ENCODE measurements around the gene RTF2. TPM values are rescaled to one million over a fixed set of nuclear protein-coding genes. Genes with fewer than 3 reads are reported as not detected.

RTF2 gene
- total RNA-seq, 1 donor: 60.1 TPM

DNA sequence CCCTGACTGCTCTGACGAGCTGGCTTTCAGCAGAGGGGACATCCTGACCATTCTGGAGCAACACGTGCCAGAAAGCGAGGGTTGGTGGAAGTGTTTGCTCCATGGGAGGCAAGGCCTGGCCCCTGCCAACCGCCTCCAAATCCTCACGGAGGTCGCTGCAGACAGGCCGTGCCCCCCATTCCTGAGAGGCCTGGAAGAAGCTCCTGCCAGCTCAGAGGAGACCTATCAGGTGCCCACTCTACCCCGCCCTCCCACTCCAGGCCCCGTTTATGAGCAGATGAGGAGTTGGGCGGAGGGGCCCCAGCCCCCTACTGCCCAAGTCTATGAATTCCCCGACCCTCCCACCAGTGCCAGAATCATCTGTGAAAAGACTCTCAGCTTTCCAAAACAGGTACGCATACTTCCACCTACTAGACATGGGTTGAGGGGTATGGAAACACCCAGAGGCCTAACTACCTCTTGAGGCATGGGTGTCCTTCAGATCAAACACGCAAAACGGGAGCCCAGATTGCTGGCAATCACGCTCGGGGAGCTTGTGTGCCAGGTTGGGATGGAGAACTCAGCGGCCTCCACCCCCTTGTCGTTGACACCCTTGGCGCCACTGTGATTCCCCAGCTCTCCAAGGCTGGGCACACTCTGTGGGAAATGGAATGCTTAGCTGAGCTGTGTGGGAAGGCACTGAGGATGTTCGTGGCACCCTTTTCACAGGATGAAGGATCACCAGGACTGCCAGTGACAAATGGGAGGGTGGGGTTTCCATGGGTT lies 31.0 kb upstream of the RTF2 start:
- DNase-seq (ENCODE audit: low read depth in 2 of 3, low spot score in 2 of 3): no peak

DNA sequence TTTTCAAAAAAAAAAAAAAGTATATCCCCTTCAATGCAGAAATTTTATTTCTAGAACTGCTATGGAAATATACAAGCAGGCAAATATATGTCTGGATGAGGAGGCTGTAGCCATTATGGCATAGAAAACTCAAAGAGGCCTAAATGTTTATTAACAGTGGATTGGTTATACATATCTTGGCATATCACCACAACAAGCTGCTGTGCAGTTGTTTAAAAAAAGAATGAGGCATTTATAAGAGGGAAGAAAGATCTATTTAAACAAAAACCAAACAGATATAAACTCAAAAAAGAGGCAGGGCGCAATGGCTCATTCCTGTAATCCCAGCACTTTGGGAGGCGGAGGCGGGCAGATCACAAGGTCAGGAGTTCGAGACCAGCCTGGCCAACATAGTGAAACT lies 30.1 kb upstream of the RTF2 start:
- no peak for DNase-seq (ENCODE audit: low read depth in 2 of 3, low spot score in 2 of 3)

DNA sequence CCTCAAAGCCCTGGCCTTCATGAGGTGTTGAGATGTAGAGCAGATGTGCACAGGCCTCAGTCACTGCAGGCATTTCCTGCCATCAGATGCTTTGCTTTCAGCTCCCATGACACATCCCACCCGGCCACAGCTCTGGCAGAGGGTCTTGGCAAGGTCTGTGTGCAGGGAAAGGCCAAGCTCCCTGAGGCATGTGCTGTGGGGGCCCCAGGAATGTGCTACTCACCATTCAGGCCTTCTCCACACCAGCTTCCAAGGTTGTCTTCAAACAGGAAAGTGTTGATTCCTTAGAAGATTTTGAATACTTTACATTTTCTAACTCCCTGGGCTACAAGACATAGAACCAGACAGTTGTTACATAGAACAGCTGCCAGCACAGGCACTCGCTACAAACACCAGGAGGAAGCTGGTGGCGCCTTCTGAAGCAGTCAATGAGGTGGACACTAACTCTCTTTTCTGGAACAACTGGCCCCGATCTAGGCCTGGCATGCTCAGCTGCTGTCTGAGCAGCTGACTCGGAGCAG lies 28.6 kb upstream of the RTF2 start:
- peak in 1 of 3 donors; percentile 35 for DNase-seq (ENCODE audit: low read depth in 2 of 3, low spot score in 2 of 3)

DNA sequence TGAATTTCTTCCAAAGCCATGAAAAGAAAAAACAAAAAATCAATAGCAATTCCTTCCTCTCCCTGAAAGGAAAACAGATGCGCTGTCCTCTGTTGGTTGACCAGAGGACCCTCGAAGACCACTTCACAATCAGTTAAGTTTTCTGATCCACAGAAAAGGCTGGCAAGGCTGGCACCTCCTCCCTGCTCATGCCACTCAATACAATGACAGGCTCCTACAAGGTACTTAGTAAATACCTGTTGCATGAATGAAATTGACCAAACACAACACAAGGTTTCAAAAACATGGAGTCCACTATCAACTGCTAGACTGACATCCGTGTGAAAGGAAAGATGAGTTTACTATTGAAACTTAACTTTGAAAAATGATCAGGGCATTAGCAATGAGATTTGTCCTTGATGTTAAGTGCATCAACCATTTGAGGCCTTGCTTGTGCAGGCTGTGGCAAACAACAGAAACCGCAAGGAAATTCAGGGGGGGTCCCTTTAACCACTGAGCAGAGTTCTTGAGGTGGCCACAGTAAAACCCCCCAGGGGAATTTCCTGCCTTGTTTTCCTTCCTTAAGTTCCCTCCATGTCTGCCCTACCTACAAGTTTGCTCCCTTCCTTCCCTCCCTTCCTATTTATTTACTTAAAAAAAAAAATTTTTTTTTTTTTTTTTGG lies 27.9 kb upstream of the RTF2 start:
- peak in 1 of 3 donors; percentile 60 for DNase-seq (ENCODE audit: low read depth in 2 of 3, low spot score in 2 of 3)

DNA sequence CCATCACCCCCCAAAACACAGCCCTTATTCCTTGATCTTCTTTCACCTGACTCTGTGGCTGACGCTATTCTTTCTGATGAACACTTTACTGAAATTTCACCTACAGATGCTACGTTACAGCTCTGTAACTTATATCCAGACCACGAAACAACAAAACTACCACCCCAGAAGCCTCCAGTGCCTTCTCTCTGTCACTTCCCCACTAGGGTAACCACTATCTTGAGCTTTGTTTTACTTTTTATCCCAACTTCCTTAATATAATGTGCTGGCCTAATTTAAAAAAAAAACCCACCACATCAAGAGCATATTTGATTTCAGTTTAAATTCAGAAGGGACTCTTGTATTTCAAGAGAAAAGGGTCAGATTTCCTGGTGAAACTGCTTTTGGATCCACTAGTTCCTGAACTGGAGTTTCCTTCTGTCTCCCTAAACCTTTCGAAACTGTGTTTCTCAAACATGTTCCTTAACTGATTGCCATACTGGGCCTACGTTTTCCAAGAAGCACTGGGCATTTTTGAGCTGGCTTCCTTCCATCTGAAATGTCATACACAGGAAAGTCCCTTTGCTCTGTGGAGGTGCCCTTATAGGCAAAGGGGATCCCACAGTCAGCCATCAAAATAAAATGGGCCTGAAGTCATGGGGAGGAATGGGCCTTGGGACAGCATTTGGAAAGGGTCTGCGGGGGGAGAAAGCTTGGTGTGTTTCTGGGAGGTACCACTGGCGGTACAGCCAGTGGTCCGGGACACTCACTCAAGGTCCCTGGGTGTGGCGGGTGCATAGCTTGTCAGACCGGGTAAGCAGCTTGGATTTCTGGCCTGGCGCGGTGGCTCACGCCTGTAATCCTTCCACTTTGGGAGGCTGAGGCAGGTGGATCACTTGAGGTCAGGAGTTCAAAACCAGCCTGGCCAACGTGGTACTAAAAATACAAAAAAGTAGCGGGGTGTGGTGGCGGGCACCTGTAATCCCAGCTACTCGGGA lies 25.8 kb upstream of the RTF2 start:
- peak in 1 of 3 donors; percentile 60 for DNase-seq (ENCODE audit: low read depth in 2 of 3, low spot score in 2 of 3)

- no peak for DNase-seq (ENCODE audit: low read depth in 2 of 3, low spot score in 2 of 3)
These were observed 24.5 kb upstream of the RTF2 start for GRCh38 chr20:56443654-56444540.

DNA sequence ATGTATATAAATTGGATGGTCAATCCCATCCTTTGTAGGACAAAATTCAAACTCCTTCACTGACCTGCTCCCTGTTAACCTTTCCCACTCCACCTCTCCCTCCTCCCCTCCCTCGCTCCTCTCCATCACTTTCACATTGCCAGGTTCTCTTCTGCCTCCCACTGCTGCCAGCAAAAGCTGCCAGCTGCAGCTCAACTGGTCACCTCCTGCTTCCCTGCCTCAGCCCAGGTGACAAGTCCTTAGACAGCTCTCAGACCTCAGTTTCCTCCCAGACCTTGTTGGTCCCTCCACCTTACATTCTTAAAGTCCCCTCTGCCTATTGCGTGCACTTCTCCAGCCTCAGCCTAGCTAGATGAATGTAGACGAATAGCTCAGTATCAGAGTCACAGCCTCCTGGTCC lies 23.3 kb upstream of the RTF2 start:
- DNase-seq (ENCODE audit: low read depth in 2 of 3, low spot score in 2 of 3): no peak

DNA sequence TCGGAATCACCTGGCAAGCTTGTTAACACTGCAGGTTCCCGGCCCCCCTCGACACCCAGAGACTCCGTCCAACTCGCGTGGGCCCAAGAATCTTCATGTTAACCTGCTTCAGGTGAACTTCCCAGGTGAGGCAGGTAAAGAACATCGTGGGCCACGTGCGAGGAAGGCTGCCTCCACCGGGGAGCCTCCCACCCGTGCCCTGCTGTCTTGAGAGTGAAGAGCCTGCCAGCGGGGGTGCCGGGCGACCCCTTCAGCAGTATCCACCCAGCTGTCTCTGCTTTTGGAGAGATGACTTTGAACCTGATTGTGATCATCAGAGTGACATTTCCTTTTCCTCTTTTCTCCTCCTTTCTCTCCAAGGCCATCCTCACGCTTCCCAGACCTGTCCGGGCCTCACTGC lies 22.9 kb upstream of the RTF2 start:
- no peak for DNase-seq (ENCODE audit: low read depth in 2 of 3, low spot score in 2 of 3)

DNA sequence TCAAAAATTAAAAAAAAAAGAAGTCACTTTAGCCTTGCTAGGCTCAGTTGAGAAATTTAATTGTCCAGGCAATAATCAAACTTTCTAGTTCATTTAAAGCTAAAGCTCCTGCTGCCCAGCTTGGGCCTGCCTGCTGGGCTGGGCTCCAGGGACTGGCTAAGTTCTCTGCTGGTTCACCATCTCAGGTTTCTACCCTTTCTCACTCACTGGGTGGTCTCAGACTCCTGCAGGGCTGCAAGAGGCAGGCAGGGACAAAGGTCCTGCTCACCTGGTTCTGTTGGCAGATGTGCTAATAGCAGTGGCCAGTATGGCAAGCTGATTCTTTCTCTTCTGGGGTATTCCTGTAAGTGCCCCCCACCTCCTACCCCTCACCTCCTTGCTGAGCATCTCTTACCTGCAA lies 21.2 kb upstream of the RTF2 start:
- no peak for DNase-seq (ENCODE audit: low read depth in 2 of 3, low spot score in 2 of 3)

DNA sequence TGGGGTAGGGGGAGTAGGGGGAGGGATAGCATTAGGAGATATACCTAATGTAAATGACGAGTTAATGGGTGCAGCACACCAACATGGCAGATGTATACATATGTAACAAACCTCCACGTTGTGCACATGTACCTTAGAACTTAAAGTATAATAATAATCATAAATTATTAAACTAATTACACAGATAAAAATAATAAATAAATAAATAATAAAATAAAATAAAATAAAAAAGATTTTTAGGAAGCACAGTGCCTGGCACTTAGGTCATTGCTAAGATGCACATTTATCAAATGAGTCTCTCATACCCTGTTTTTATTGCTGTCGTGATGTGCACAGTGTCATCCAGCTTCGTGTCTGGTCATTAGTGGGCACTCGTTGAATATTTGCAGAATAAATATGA lies 19.0 kb upstream of the RTF2 start:
- no peak for DNase-seq (ENCODE audit: low read depth in 2 of 3, low spot score in 2 of 3)

GRCh38 chr20:56451056-56451765 lies 17.2 kb upstream of the RTF2 start:
- DNase-seq (ENCODE audit: low read depth in 2 of 3, low spot score in 2 of 3): no peak

GRCh38 chr20:56453352-56453751 lies 15.1 kb upstream of the RTF2 start:
- DNase-seq (ENCODE audit: low read depth in 2 of 3, low spot score in 2 of 3): peak in 2 of 3 donors; percentile 44 to 76

DNA sequence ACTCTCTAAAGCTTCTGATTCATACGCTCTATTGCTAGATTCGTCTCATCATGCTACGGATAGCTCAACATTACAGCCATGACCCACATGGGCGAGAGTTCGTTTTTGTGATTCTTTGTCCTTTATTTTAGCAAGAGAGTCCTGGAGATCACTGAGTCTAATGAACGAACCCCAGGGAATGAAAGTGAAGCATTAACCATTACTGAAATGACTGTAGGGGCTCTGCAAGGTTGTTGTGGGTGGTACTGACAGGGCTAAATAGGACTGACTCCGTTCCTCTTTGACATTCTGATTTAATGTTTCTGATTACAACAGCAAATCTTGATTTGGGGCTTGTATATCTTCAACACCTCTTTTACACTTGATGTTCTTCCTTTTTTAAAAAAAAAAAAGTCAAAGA lies 13.7 kb upstream of the RTF2 start:
- DNase-seq (ENCODE audit: low read depth in 2 of 3, low spot score in 2 of 3): no peak

DNA sequence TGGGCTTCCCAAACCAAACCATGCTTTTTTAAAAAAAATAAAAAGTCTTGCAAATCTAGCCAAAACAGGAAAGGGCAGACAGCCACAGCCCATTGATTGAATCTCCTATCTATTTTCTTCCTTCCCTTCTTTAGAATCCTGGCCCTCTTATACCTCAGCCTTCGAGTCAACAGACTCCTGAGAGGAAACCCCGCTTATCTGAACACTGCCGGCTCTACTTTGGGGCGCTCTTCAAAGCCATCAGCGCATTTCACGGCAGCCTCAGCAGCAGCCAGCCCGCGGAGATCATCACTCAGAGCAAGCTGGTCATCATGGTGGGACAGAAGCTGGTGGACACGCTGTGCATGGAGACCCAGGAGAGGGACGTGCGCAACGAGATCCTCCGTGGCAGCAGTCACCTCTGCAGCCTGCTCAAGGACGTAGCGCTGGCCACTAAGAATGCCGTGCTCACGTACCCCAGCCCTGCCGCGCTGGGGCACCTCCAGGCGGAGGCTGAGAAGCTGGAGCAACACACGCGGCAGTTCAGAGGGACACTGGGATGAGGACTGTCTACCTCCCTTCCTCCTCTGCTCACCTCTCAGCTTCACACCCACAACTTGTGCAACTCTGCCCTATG lies 10.1 kb upstream of the RTF2 start:
- peak in 2 of 3 donors; percentile 6 to 22 for DNase-seq (ENCODE audit: low read depth in 2 of 3, low spot score in 2 of 3)

GRCh38 chr20:56460459-56460858 lies 8.0 kb upstream of the RTF2 start:
- DNase-seq (ENCODE audit: low read depth in 2 of 3, low spot score in 2 of 3): peak; percentile 22 to 37 (median 33)

- no peak for DNase-seq (ENCODE audit: low read depth in 2 of 3, low spot score in 2 of 3)
These were observed 6.9 kb upstream of the RTF2 start for GRCh38 chr20:56461576-56461975.

- DNase-seq (ENCODE audit: low read depth in 2 of 3, low spot score in 2 of 3): peak in 2 of 3 donors; percentile 19 to 56
These were observed 5.0 kb upstream of the RTF2 start for GRCh38 chr20:56463428-56463827.

DNA sequence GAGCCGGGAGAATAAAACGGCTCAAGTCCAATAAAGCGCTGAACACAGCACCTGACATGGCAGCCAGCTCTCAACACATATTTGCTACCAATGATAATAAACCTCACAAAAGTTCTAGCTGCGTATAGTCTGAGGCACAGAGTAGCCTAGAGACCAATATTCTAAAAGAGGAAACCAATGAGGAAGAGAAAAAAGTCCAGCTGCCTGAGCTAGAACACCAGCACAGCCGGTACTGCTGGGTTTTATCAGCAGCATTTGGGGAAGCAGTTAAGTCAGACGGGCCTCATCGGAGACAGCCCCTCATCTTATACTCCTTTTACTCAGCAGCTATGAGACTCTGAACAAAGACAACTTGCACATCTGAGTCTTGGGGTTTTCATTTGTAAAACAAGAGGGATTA lies 2.4 kb upstream of the RTF2 start:
- peak in 2 of 3 donors; percentile 49 to 80 for DNase-seq (ENCODE audit: low read depth in 2 of 3, low spot score in 2 of 3)

- no peak for DNase-seq (ENCODE audit: low read depth in 2 of 3, low spot score in 2 of 3)
These were observed 485 bp upstream of the RTF2 start for GRCh38 chr20:56467968-56468315.

Measured in hematopoietic multipotent progenitor cell (in vitro differentiated cells).